Naive B cell (primary cell): Measurements from ENCODE around the gene CCL11. TPM values are rescaled to one million over a fixed set of nuclear protein-coding genes. Genes with fewer than 3 reads are reported as not detected.

Experiments
- ATAC-seq, 2 donors: fragments of 150-1000 bp; cut with Tn5 transposase; 2 replicates each; pipeline ENCODE4 v1.10.0; 2021; ENCODE audit warnings: low read depth in 2 of 2, mild to moderate bottlenecking in 2 of 2, moderate library complexity in 2 of 2
- DNase-seq: peaks from one replicate; pipeline ENCODE4 v3.0.0; 2022
- H3K27ac Mint-ChIP-seq, 6 donors: one replicate each; pipeline ENCODE4 v1.8.0; 2020 to 2022; ENCODE audit warnings: mild to moderate bottlenecking in 6 of 6, mixed read lengths in 6 of 6, moderate library complexity in 5 of 6, inconsistent platforms in 2 of 6
- H3K27me3 Mint-ChIP-seq, 3 donors: one replicate each; pipeline ENCODE4 v1.8.0; 2021 to 2022; ENCODE audit warnings: mixed read lengths in 3 of 3, mild to moderate bottlenecking in 1 of 3
- H3K36me3 Mint-ChIP-seq, 2 donors: one replicate each; pipeline ENCODE4 v1.8.0; 2020 to 2022; ENCODE audit warnings: mixed read lengths in 2 of 2, inconsistent platforms in 1 of 2, mild to moderate bottlenecking in 1 of 2
- H3K4me1 Mint-ChIP-seq, 3 donors: one replicate each; pipeline ENCODE4 v1.8.0; 2020 to 2022; ENCODE audit warnings: mixed read lengths in 3 of 3, inconsistent platforms in 1 of 3, mild to moderate bottlenecking in 1 of 3, moderate library complexity in 1 of 3
- H3K4me3 Mint-ChIP-seq, 8 donors: one replicate each; pipeline ENCODE4 v1.8.0; 2020 to 2022; ENCODE audit warnings: mild to moderate bottlenecking in 8 of 8, mixed read lengths in 8 of 8, moderate library complexity in 8 of 8, inconsistent platforms in 2 of 8
- H3K9me3 Mint-ChIP-seq, 7 donors: one replicate each; pipeline ENCODE4 v1.8.0; 2020 to 2022; ENCODE audit warnings: mixed read lengths in 7 of 7, mild to moderate bottlenecking in 5 of 7, inconsistent platforms in 2 of 7, moderate library complexity in 1 of 7
- polyA plus RNA-seq, 6 donors: library from polyadenylated mRNA; unstranded; fragments of 300-500 nt; fragmentation: Illumina TruSeq; gene quantifications; one replicate each; pipeline ENCODE4 v1.2.3, GENCODE V29; 2021; ENCODE audit warnings: low read depth in 6 of 6

The CCL11 gene
- polyA plus RNA-seq, 6 donors from 2014 or later, result not detected

DNA sequence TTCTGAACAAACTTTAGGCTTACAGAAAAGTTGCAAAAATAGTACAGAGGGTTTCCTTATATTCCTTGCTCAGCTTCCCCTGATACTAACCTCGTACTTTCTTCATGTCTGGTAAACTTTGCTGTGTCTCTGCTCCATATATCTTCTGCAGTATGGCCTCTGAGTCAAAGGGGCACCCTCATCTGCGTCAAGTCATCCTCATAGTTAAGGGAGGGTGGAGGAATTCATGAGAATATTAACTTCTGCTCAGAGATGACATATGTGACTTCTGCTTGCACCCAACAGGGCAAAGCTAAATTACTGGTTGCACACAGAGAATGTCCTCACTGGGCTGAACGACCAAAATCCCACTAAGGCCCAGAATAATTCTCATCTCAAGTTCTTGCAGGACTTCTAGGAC lies 19.8 kb upstream of the CCL11 start:
- ATAC-seq, result no peak
- DNase-seq, result no peak
- Mint-ChIP-seq H3K36me3 (no peaks in the 10 kb centered on the region), H3K27ac (no peak overlapping the region), H3K4me1 (no peaks in the 10 kb centered on the region), H3K27me3 (peaks cover 21 to 65% (median 40%) of the 10 kb centered on the region in 3 donors), H3K9me3 (no peaks in the 10 kb centered on the region), H3K4me3 (no peak overlapping the region)

DNA sequence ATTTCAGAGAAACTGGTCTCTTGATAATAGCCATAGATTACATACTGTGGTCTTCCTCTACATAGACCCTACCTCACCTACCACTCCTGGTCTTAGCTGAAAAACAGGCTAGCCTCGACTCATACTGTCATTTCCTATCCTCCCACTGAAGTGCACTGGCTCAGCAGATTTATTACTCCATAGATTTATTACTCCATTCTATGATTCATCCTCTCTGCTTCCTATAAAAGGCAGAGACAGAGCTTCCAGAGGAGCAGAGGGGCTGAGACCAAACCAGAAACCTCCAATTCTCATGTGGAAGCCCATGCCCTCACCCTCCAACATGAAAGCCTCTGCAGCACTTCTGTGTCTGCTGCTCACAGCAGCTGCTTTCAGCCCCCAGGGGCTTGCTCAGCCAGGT lies 15.6 kb upstream of the CCL11 start, which contains the start of gene CCL7:
TSS of gene CCL7 (plus strand) at position 253 of the 400 bp plus-strand sequence. CDS start at position 323, 70 bp downstream.
- ATAC-seq (no peak), DNase-seq (no peak)
- peaks cover 0 to 7% of the 10 kb centered on the region in 2 donors for H3K36me3 Mint-ChIP-seq
- peak within 1 kb of the TSS in 1 of 6 donors; percentile 13 for H3K27ac Mint-ChIP-seq
- H3K9me3 Mint-ChIP-seq, result peaks cover 0 to under 1% (median 0%) of the 10 kb centered on the region in 7 donors
- H3K4me3 Mint-ChIP-seq, result no peak within 1 kb of the TSS
- no peaks in the 10 kb centered on the region for H3K4me1 Mint-ChIP-seq
- peaks cover 49 to 92% (median 76%) of the 10 kb centered on the region in 3 donors for H3K27me3 Mint-ChIP-seq

DNA sequence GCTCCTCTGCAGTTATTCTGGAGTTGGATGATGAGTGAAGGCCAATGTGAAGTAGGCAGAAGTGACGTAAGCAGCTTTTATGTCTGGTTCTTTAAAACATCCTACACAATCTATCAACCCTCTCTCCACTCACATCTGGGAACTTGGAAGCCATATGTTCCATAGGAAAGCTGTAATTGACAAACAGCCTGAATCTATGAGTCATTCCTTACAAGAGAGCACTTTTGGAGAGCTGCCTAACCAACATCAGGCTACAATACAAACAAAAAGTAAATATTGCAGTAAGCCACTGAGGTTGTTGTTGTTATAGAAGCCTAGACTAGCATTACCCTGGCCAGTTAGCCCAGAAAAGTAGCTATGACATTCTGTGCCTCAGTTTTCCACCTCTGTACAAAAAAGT lies 9.7 kb upstream of the CCL11 start:
- ATAC-seq, result no peak
- peaks cover 0 to 1% (median 0%) of the 10 kb centered on the region in 7 donors for H3K9me3 Mint-ChIP-seq
- no peak overlapping the region for H3K4me3 Mint-ChIP-seq
- peaks cover 0 to 7% of the 10 kb centered on the region in 2 donors for H3K36me3 Mint-ChIP-seq
- peaks cover 54 to 76% (median 74%) of the 10 kb centered on the region in 3 donors for H3K27me3 Mint-ChIP-seq
- H3K4me1 Mint-ChIP-seq, result no peaks in the 10 kb centered on the region
- no peak overlapping the region for H3K27ac Mint-ChIP-seq
- DNase-seq, result no peak

DNA sequence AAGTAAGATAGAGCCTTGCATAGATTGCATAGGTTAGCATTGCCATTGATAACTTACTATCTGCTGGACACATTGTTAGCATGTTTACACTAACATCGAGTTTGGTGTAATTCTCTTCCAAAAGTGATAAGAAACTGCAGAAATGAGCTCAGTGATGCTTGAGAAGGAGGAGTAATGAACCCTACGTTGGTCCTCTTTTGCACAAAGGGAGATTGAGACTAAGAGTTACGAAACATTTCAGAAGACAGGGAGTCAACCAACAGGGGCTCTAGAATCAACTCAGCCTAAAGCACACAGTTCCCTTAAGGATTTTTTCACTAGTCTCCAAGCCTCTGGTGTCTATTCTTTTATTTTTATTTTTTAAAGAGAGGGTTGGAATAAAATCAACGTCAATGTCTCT lies 8.7 kb upstream of the CCL11 start:
- Mint-ChIP-seq H3K27ac (no peak overlapping the region), H3K36me3 (peaks cover 0 to 7% of the 10 kb centered on the region in 2 donors), H3K4me1 (no peaks in the 10 kb centered on the region), H3K4me3 (no peak overlapping the region), H3K27me3 (peaks cover 47 to 77% (median 65%) of the 10 kb centered on the region in 3 donors), H3K9me3 (peaks cover 0 to 1% (median 0%) of the 10 kb centered on the region in 7 donors)
- ATAC-seq (no peak), DNase-seq (no peak)

DNA sequence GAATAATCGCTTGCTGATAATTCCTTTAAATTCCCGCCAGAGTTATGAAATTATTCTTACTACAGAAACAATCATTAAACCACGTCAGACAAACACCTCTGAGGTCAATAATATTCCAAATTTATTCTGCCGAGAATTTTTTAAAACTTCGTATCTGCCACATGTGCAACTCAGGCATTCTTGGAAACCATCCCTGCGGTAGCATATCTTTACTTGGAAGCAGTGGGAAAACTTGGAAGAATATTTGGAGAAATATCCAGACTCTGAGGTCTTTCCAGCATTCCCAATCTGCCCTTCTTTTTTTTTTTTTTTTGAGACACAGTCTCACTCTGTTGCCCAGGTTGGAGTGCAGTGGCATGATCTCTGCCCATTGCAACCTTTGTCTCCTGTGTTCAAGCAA lies 2.0 kb upstream of the CCL11 start:
- Mint-ChIP-seq H3K4me3 (no peak overlapping the region), H3K4me1 (no peaks in the 10 kb centered on the region), H3K27ac (no peak overlapping the region), H3K9me3 (peaks cover 0 to 4% (median 0%) of the 10 kb centered on the region in 7 donors), H3K36me3 (no peaks in the 10 kb centered on the region), H3K27me3 (peaks cover 47 to 68% (median 48%) of the 10 kb centered on the region in 3 donors)
- DNase-seq (no peak), ATAC-seq (no peak)

DNA sequence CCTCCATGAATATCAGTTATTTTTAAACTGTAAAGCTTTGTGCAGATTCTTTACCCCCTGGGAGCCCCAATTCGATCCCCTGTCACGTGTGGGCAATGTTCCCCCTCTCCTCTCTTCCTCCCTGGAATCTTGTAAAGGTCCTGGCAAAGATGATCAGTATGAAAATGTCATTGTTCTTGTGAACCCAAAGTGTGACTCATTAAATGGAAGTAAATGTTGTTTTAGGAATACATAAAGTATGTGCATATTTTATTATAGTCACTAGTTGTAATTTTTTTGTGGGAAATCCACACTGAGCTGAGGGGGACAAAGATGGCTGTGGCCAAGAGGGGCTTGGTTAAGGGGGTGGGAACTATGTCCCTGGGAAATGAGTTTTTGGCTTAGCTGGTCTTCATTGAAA lies 2.3 kb downstream of the CCL11 start:
- Mint-ChIP-seq H3K4me3 (peak overlapping the region in 1 of 8 donors; percentile 45), H3K4me1 (no peaks in the 10 kb centered on the region), H3K27ac (no peak overlapping the region), H3K9me3 (peaks cover 0 to 3% (median 0%) of the 10 kb centered on the region in 7 donors), H3K36me3 (no peaks in the 10 kb centered on the region), H3K27me3 (peaks cover 46 to 55% (median 51%) of the 10 kb centered on the region in 3 donors)
- ATAC-seq (no peak), DNase-seq (no peak)

DNA sequence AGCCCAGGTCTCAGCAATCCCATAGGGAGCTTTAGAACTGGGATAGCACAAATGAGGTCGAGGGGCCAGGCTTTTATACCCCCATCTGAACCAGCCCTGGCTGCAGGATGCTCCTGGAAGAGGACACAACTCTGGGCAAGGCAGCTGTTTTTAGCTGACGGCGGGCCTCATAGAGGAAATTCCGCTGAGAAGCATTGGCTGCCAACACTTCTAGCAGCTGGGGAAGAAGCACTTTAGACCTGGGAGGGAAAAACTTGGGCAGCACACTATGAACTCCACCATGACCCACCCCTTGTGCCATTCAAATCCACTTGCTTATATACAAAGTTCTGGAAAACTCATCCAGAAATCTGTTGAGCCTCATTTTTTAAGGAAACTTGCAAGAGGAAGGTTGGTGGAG lies 5.0 kb downstream of the CCL11 start:
- no peaks in the 10 kb centered on the region for H3K36me3 Mint-ChIP-seq
- peaks cover 0 to 3% (median 0%) of the 10 kb centered on the region in 7 donors for H3K9me3 Mint-ChIP-seq
- peaks cover 37 to 49% (median 46%) of the 10 kb centered on the region in 3 donors for H3K27me3 Mint-ChIP-seq
- no peak overlapping the region for H3K27ac Mint-ChIP-seq
- DNase-seq (no peak), ATAC-seq (no peak)
- no peak overlapping the region for H3K4me3 Mint-ChIP-seq
- H3K4me1 Mint-ChIP-seq, result no peaks in the 10 kb centered on the region

DNA sequence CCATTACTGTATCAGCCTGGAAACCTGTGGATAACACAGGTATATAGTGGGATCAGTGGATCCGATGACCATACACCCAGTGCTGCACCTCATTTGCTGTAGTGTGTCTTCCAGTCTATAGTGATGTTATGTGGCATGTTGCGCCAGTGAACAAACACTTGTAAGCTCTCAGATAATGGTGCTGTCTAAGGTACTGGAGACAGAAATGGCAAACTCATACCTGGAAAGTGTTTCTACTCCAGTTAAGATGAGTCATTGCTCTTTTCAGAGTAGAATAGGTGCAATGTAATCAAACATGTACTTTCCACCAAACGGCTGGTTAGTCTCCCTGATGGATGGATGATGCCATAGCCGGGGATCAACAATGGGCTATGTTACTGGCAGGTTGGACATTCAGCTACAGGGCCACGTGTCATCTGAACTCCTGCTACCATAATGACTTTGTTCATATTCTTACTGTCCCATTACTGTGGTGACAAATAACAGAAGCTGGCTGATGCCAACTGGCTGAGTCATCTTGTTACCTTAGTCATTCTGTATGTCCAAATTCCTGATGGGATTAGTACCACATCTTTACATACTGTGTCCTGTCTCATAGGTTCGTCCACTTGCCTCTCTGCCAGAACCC lies 6.3 kb downstream of the CCL11 start:
- no peak for ATAC-seq
- Mint-ChIP-seq H3K36me3 (no peaks in the 10 kb centered on the region), H3K4me1 (no peaks in the 10 kb centered on the region), H3K27me3 (peaks cover 34 to 41% (median 40%) of the 10 kb centered on the region in 3 donors), H3K9me3 (peaks cover 0 to 3% (median 0%) of the 10 kb centered on the region in 7 donors), H3K27ac (no peak overlapping the region), H3K4me3 (no peak overlapping the region)
- DNase-seq, result no peak

DNA sequence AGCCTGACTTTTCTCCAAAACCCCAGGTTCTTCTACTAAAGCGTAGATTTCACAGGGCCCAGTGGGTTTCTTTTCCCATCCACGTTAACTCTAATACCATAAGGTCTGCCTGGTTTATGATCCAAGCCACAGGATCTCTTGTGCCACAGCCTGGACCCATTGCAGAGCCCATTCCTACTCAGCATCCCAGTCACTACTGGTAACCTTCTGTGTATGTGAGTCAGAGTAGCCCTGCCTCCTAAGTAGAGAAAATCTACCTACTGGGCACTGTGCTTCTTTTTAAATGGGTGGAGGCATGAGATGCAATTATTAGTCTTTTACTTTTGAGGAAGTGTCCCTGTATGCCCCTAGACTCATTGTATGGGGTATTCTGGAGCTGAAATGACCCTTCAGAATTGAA lies 13.5 kb downstream of the CCL11 start:
- Mint-ChIP-seq H3K36me3 (peaks cover 0 to 3% of the 10 kb centered on the region in 2 donors), H3K4me3 (peak overlapping the region in 1 of 8 donors; percentile 40), H3K27ac (no peak overlapping the region)

DNA sequence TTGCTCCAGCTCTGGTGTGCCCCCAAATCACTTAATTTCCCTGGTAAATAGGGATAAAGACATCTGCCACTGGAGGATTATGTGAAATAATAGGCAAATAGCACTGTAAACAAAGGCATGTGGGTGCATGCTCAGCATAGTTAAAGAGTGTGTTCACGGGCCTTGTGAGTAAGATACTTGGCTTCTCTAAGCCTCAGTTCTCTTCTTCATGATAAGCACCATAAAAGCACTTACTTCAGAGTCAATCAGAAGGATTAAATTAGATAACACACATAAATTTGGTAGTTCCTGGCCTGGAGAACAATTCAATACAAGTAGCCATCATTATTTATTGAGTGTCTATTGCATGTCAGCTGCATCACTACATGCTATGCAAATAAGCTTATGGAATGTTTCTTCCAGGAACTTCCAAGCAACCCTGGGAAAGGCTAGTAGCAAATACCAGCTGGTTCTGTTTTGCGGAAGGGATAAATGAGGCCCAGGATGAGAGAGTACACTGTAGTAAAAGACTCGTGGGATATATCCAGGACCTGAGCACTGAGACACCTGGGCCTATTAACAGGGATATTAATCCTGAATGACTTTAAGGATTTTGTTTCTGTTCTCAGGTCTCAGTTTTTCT lies 14.5 kb downstream of the CCL11 start:
- Mint-ChIP-seq H3K36me3 (peaks cover 0 to 3% of the 10 kb centered on the region in 2 donors), H3K4me3 (no peak overlapping the region), H3K4me1 (peaks cover 5 to 13% (median 13%) of the 10 kb centered on the region in 3 donors), H3K9me3 (peaks cover 0 to 6% (median 2%) of the 10 kb centered on the region in 7 donors), H3K27ac (no peak overlapping the region), H3K27me3 (peaks cover 31 to 48% (median 42%) of the 10 kb centered on the region in 3 donors)
- DNase-seq (no peak), ATAC-seq (no peak)

More for the DNA sequence above, 13.5 kb downstream of the CCL11 start:
- peaks cover 0 to 6% (median 2%) of the 10 kb centered on the region in 7 donors for H3K9me3 Mint-ChIP-seq
- peaks cover 23 to 39% (median 34%) of the 10 kb centered on the region in 3 donors for H3K27me3 Mint-ChIP-seq
- DNase-seq (no peak), ATAC-seq (no peak)
- peaks cover 5 to 13% (median 13%) of the 10 kb centered on the region in 3 donors for H3K4me1 Mint-ChIP-seq

DNA sequence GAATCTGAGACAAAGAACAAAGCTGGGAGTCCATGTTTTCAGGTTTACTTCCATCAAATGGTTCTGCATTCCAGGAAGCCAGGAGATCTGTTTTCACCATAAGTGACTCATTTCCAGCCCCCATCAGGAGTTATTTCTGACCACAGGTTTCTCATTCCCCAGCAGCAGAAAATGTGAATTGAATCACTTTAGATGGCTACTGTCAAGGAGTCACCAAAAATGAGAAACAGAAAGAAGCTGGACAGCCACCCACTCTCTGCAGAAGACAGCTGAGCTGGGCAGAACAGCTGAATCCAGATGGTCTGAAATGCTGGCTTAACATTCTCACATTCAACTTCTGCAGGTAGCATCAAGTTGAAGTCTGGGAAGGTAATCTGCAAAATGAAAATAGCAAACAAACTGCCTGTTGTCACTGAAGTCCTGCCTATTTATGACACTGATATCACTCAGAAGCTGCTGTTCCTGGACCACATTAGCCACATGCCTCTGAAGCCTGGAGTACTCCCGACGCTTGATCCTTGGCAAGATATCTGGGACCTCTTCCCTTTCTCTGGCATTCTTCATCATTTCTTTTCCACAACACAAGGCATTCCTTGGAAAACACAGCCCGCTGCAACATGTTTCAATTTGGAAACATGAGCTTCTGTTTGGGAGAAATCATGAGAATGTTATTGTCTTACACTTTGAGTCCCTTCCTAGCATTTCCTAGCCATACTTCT lies 15.3 kb downstream of the CCL11 start:
- no peak overlapping the region for H3K27ac Mint-ChIP-seq
- H3K36me3 Mint-ChIP-seq, result peaks cover 0 to 3% of the 10 kb centered on the region in 2 donors
- no peak overlapping the region for H3K4me3 Mint-ChIP-seq
- H3K4me1 Mint-ChIP-seq, result peaks cover 5 to 13% (median 13%) of the 10 kb centered on the region in 3 donors
- H3K9me3 Mint-ChIP-seq, result peaks cover 0 to 6% (median 2%) of the 10 kb centered on the region in 7 donors
- peaks cover 31 to 50% (median 44%) of the 10 kb centered on the region in 3 donors for H3K27me3 Mint-ChIP-seq
- no peak for DNase-seq
- ATAC-seq, result no peak

DNA sequence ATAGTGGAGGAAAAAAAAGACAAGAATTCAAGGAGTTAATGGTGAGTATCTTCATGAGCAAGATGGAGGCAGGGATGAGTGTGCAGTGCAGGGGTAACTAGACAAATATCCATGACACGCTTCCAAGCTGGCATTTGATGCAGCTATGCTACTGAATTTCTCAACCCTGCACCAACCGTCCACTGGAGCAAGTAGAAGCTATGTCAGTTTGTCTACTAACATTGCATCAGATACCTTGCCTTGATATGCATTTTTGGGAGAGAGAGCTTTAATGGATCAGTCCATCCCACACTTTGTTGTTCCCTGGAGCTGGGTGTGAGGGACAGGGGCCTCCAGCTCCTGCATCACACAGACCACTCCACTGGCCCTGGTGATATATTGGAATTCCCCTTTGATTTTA lies 16.4 kb downstream of the CCL11 start:
- H3K4me3 Mint-ChIP-seq, result no peak overlapping the region
- H3K9me3 Mint-ChIP-seq, result peaks cover 0 to 6% (median 0%) of the 10 kb centered on the region in 7 donors
- no peak for DNase-seq
- H3K36me3 Mint-ChIP-seq, result peaks cover 0 to 3% of the 10 kb centered on the region in 2 donors
- no peak overlapping the region for H3K27ac Mint-ChIP-seq
- H3K4me1 Mint-ChIP-seq, result peaks cover 5 to 13% (median 13%) of the 10 kb centered on the region in 3 donors
- H3K27me3 Mint-ChIP-seq, result peaks cover 36 to 50% (median 50%) of the 10 kb centered on the region in 3 donors
- ATAC-seq, result no peak

DNA sequence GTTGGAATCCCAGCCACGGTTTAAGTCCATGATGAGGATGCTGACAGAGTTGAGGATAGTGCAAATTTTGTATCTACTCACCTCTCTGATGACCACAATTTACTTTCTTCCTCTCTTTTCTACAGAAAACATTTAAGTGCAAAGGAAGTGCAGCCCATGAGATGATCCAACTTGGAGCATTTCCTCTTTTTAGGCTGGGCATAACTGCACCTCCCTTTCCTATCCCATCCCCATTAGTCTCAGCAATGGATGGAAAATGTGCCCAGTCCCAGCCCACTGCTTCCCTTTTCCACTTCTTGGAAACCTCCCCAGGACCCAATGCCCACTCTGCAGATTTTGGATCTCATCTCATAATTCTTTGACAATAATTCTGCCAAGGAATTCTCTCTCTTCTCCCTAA lies 17.1 kb downstream of the CCL11 start:
- Mint-ChIP-seq H3K27ac (no peak overlapping the region), H3K36me3 (peaks cover 0 to 3% of the 10 kb centered on the region in 2 donors), H3K4me1 (peaks cover 5 to 13% (median 13%) of the 10 kb centered on the region in 3 donors), H3K9me3 (peaks cover 0 to 6% (median 0%) of the 10 kb centered on the region in 7 donors), H3K27me3 (peaks cover 42 to 56% (median 51%) of the 10 kb centered on the region in 3 donors), H3K4me3 (no peak overlapping the region)
- ATAC-seq (no peak), DNase-seq (no peak)
